GM18873 (cell line): ENCODE measurements around the gene SLC16A12.

Experiments used
- ATAC-seq: cut with Tn5 transposase; IDR thresholded peaks from one replicate; pipeline ENCODE4 v1.9.1; 2021; ENCODE audit warnings: mild to moderate bottlenecking, moderate library complexity, moderate number of reproducible peaks; ENCODE audit not compliant: unreplicated experiment, low FRiP score

The SLC16A12 gene, protein sequence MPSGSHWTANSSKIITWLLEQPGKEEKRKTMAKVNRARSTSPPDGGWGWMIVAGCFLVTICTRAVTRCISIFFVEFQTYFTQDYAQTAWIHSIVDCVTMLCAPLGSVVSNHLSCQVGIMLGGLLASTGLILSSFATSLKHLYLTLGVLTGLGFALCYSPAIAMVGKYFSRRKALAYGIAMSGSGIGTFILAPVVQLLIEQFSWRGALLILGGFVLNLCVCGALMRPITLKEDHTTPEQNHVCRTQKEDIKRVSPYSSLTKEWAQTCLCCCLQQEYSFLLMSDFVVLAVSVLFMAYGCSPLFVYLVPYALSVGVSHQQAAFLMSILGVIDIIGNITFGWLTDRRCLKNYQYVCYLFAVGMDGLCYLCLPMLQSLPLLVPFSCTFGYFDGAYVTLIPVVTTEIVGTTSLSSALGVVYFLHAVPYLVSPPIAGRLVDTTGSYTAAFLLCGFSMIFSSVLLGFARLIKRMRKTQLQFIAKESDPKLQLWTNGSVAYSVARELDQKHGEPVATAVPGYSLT

DNA sequence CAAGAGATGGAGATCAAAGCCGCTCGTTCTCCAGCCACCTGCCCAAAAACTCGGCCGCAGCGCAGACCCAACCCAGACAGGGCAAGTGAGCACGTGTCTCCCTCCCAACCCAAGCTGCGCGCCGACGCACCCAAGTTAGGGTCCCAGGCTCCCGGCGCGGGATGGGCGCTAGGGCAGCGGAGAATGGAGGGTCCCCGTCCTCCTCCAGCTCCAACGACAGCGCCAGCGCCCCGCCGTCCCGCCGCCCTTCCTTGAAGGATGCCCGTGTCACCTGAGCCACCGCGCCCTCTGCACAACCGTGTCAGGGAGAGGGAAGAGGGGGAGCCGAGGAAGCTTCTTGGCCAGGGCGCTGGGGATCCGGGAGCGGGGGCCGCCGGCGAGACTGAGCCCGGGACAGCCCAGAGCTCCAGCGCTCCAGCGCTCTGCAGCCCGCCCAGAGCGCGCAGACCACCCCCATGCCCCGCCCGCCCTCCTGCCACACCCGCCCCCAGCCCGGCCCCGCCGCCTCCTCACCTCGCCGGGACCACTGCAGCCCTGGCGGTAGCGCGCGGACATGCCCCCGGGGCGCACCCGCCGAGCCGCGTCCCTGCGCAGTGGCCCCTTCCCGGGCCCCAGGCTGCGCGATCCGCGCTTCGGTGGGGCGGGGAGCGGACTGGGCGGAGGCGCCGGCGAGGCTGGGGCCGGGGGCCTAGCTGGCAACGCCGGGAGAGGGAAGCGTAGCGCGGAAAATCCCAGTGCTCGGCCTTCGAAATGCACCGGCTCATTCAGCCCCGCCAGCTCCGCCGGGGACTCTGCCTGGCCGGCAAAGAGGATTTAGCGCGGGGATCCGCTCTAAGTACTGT, at the start of gene SLC16A12:
SLC16A12 (minus strand) TSS at position 424 of the 842 bp plus-strand sequence. CDS start 73,016 bp downstream, outside the sequence.
- no peak for ATAC-seq

GRCh38 chr10:89582022-89582421, 46.6 kb upstream of the SLC16A12 start:
- ATAC-seq: no peak

DNA sequence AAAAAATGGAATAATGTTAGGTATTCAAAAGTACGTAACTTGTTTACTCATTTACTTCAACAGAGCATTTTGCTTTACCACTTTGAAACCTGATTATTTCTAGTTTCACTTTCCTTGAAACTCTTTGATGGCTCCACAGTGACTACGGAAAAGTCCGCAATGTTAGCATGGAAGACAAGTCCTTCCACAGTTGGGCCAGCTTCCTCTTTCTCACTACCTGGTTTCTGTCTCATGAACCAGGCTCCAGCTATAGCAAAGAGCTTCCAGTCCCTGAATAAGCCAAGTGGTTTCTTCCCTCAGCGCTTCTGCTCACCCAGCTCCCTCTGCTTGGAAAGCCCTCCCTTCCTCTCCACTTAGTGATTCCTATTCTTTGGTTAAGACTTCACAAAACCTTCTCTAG, 44.8 kb upstream of the SLC16A12 start:
- no peak for ATAC-seq

- no peak for ATAC-seq
Measured at GRCh38 chr10:89576696-89577095, 41.3 kb upstream of the SLC16A12 start.

GRCh38 chr10:89576022-89576421, 40.6 kb upstream of the SLC16A12 start:
- no peak for ATAC-seq

GRCh38 chr10:89575031-89575430, 39.6 kb upstream of the SLC16A12 start:
- ATAC-seq: no peak

DNA sequence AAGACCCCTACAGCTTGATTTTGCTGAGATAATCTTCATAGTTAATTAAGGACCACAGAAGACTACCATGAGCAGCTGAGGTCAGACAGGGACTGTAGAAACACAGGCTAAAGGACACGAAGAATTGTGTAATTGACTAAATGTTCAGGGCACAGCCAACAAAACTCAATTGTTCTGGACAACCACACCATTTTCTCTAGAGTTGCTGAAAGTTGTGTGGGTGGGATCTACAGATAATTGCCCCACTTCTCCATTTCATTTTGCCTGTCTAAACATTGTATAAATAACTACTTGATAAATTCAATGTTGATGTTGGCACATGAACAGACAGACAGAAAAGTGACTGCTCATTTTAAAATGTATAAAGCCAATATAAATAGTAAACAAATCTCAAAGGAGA, 39.0 kb upstream of the SLC16A12 start:
- ATAC-seq: no peak

GRCh38 chr10:89567576-89568245, 32.3 kb upstream of the SLC16A12 start:
- ATAC-seq: no peak

GRCh38 chr10:89566992-89567391, 31.6 kb upstream of the SLC16A12 start:
- ATAC-seq: no peak

DNA sequence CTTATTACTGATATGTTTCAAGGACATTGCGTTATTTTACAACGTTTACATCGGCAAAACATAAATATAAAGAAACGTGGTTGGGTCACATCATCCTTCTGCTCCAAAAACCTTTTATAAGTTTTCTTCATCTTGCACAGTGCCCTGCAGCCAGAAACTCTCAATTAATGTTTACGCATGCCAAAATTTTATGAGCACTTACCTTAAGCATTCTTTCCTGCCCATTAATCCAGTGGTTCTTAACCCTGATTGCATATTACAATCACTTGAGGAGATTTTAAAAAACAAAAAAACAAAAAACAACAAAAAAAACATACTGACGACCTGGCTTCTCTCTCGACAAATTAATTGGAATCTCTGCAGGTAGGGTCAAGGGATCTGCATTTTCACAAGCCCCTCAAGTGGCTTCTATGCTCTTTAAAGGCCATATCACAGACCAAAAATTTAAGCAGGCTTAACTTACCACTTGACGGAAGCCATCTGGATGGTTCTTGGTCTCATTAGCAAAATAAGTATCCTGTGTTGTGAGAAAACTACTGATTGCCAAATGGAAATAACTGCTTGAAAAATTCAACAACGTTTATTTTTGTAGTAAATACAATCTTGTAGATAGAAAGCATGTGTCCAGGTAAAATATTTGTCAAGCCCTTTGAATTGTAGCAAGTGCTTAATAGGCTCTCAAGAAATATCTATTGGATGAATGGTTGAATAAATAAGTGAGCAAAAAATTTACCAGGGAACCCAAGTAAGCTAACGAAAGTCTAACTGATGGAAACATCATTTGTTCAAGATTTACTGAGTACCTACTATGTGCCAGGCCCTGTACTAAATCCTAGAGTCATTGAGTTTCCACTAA, 30.9 kb upstream of the SLC16A12 start:
- no peak for ATAC-seq

DNA sequence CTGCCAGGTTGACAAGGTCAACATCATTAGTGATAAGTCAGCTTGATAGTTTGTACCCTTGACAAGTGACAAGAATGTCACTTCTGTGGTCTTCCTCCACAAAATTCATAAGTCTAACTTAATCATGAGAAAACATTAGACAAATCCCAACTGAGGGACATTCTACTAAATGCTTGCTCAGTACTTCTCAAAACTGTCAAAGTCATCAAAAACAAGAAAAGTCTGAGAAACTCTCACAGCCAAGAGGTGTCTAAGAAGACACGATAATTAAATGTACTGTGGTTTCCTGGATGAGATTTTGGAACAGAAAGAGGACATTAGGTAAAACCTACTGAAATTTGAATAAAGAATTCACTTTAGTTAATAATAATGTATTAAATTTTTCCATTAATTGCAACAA, 29.8 kb upstream of the SLC16A12 start:
- no peak for ATAC-seq

- no peak for ATAC-seq
Measured at GRCh38 chr10:89563861-89564478, 28.6 kb upstream of the SLC16A12 start.

DNA sequence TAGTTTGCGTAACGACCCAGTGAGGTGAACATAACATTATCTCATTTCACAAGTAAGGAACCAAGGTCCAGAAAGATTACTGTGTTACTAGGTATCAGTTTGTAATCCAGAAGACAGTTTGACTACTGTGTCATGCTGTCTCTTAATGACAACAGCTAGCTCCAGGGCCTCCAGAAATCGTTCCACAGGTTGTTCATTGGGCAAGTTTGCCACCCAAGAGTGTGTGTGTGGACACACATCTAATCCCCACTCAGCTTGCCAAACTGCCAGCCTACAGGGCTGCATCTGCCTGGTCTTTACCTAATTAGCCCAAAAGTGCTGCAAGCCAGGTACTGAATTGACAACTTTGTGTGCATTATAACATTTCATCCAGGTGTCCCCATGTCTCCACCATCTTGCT, 27.9 kb upstream of the SLC16A12 start:
- no peak for ATAC-seq

DNA sequence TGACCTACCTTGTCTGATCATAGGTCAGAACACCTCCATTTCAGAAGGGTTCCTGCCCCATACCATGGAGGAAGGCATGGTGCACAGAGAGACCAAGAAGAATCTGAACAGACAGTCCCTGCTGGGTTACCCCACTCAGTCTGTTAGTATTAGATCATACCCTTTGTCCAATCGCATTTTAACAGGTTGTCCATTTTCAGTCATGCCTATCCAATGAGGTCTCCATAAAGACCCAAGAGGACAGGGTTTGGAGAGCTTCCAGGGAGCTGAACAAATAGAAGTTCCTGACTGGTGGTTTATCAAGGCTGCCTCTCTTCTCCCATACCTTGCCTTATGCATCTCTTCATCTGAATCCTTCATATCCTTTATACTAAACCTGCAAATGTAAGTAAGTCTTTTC, 21.2 kb upstream of the SLC16A12 start:
- ATAC-seq: no peak

- no peak for ATAC-seq
Measured at GRCh38 chr10:89555688-89556445, 20.5 kb upstream of the SLC16A12 start.

DNA sequence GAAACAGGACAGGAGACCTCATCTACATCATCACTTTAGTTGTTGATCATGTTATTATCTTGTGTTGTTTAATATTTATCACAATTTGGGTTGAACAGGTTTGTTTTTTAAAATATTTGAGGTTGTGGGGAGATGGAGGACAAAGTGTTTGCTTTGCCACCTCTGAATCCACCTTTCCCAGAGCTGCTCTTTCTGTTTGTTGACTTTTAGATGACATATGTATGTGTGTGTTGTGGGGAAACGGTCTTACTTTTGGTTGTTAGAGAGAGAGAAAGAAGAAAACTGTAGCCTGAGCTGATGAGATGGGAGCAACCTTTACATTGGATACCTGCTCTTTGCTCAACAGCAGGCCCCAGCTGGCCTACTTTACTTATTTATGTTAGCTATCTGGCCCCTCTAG, 19.0 kb upstream of the SLC16A12 start:
- ATAC-seq: no peak

DNA sequence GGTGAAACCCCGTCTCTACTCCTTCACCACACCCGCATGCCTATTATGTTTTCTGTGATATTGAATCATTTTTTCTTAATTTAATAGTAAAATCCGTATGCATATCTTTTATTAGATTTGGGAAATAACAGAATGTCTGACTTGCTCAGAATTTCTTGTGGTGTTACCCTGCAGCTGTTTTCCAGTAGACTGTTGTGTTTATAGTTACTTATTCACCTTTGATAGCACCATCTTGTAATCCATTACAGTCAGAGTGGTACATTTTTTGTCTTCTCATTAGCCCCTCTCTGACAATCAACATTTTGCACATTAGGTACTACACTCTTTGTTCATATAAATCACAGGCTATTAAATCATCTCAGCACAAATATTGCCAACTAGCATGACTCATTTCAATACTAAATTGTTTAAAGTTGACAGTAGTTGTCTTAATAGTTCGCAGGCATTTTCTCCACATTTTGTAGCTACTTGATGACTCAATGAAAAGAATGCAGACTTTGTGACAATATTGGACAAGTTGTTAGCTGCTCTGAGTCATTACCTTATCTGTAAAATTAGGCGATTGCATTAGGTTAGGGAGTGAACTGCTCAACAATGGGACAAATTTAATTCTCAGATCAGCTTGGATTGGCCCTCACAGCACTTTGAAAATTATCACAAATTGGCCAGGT, 17.8 kb upstream of the SLC16A12 start:
- ATAC-seq: no peak

DNA sequence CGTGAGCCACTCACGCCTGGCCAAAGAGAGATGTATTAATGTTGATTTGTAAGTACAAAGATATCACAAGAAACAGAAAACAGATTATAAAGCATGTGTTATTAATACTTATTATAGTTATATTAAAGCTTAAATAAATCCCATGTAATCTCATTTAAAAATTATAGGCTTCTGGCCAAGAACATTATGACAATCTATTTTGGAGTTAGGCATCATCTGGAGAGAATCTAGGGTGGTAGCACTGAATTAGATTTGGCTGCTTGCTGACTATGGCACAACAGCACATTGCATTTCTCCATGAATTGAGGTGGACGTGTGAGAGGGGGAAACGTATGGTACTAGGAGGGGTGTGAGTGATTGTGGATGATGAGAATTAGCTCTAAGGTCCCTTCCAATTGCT, 16.8 kb upstream of the SLC16A12 start:
- ATAC-seq: no peak
